Right ventricle myocardium inferior (tissue), 1 donor: ENCODE results near the gene MMP8. TPM values are rescaled to one million over a fixed set of nuclear protein-coding genes. Genes with fewer than 3 reads are reported as not detected.
"Not testable (repeated sequence)": the region's sequence is repeated elsewhere in the genome, so short reads cannot be mapped to it uniquely, and the experiment has no call there.

Experiments used
- ATAC-seq: fragments of 200-7000 bp; cut with Tn5 transposase; one replicate; pipeline ENCODE4 v1.9.1; 2020; ENCODE audit warnings: mild to moderate bottlenecking, moderate library complexity
- DNase-seq: peaks from one replicate; pipeline ENCODE4 v3.0.0; 2021; ENCODE audit errors: missing footprints
- intact Hi-C: fragments of 100-400 bp; cut with DNase I; formaldehyde crosslinking; loops from one replicate; pipeline ENCODE4 v1.11.0; 2022
- long read RNA-seq: library from polyadenylated mRNA; unstranded; transcript quantifications from one replicate; pipeline ENCODE4 v2.0.0, GENCODE V29; 2021
- total RNA-seq: library from RNA; stranded (reverse); fragmentation: NEBNext Ultra II Directional; extraction: Animal tissue kit (Norgen Biotek cat#: 25700); gene quantifications from one replicate; pipeline ENCODE4 v1.2.1, GENCODE V29; 2021
- donor health status: DM: no; HTN: yes; CAD: no; lungs with severe emphysema.

MMP8 gene, protein sequence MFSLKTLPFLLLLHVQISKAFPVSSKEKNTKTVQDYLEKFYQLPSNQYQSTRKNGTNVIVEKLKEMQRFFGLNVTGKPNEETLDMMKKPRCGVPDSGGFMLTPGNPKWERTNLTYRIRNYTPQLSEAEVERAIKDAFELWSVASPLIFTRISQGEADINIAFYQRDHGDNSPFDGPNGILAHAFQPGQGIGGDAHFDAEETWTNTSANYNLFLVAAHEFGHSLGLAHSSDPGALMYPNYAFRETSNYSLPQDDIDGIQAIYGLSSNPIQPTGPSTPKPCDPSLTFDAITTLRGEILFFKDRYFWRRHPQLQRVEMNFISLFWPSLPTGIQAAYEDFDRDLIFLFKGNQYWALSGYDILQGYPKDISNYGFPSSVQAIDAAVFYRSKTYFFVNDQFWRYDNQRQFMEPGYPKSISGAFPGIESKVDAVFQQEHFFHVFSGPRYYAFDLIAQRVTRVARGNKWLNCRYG
- total RNA-seq = not detected
- long read RNA-seq = 0 reads

DNA sequence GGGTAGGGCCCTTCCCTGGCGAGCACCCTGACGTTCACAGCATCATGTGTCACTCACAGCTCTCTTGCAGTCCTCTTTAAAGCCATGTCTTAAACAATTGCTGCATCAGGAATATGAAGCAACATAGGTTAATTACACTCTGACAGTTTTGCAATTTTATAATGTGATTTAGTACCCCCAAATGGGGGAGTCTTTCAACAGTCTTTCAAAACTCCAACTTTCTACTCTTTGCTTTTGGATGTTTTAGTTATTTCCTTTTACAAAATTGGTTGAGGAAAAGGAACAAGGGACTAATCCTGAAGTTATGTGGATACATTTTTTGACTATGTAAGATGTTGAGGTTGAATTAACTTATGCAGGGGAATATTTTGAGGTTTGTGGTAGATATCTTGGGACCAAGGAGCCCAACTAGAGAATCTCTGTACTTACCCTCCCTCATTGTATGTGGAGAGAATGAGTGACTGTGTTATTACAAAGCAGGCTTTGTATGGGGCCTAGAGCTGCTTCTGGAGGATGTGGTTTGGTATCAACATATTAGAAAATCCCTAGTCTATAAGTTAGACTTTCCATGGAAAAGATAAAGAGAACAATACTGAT, at the start of gene MMP8:
MMP8 (minus strand) TSS at position 51 of the 597 bp plus-strand sequence. CDS start 99 bp downstream, outside the sequence.
- ATAC-seq (no peak), DNase-seq (no peak)
- intact Hi-C loops = no loop called here

- DNase-seq = no peak
- no peak for ATAC-seq
- intact Hi-C loops = no loop called here
Measured at GRCh38 chr11:102773386-102773785, 48.6 kb upstream of the MMP8 start.

DNA sequence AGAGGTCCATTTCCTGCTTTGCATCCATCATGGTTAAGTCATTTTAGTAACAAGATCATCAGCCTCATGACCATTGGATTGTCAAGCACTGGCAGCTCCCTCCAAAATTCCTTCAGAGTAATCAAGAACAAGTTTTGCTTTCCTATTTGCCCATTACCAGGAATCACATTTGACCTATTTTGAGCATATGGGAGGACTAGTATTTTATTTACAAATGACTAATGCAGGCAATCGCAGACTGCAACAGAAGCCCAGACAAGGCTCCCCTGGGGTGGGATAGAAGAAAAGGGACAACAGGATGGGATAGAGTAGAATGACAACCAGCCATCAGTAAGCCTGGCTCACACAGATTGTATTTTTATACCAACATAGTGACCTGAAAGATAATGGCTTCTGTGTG, 46.6 kb upstream of the MMP8 start:
- intact Hi-C loops = no loop called here
- no peak for ATAC-seq
- DNase-seq = no peak

- intact Hi-C loops = no loop called here
Measured at GRCh38 chr11:102770191-102770590, 45.4 kb upstream of the MMP8 start.

GRCh38 chr11:102767800-102768199, 43.0 kb upstream of the MMP8 start:
- DNase-seq (no peak), ATAC-seq (no peak)
- intact Hi-C loops = no loop called here

More at GRCh38 chr11:102770191-102770590, 45.4 kb upstream of the MMP8 start:
- ATAC-seq (no peak), DNase-seq (no peak)

- ATAC-seq (no peak), DNase-seq (no peak)
Measured at GRCh38 chr11:102763440-102763839, 38.7 kb upstream of the MMP8 start.

DNA sequence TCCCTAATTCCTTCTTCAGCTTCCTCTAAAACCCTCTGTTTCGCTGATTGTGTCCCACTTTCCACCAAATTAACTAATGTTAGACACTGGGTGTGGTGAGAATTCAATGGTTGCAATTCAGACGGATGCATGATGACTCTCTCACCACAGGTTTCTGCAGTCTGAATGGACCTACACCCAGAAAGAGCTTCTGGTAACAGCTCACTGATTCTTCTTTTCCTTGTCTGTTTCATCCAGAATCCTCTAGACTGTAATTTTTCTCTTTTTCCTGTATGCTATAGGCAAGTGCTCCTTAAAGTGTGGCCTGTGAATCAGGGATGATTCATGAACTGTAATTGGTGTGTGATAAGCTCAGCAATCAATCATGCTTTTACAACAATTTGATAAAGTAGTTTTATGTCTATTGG, 37.6 kb upstream of the MMP8 start:
- DNase-seq (no peak), ATAC-seq (no peak)
- intact Hi-C loops = no loop called here

More at GRCh38 chr11:102763440-102763839, 38.7 kb upstream of the MMP8 start:
- intact Hi-C loops = no loop called here

- ATAC-seq (no peak), DNase-seq (no peak)
- intact Hi-C loops = no loop called here
Measured at GRCh38 chr11:102761646-102762238, 37.0 kb upstream of the MMP8 start.

- DNase-seq (no peak), ATAC-seq (peak; percentile 44)
- intact Hi-C loops = no loop called here
Measured at GRCh38 chr11:102760344-102761035, 35.7 kb upstream of the MMP8 start.

DNA sequence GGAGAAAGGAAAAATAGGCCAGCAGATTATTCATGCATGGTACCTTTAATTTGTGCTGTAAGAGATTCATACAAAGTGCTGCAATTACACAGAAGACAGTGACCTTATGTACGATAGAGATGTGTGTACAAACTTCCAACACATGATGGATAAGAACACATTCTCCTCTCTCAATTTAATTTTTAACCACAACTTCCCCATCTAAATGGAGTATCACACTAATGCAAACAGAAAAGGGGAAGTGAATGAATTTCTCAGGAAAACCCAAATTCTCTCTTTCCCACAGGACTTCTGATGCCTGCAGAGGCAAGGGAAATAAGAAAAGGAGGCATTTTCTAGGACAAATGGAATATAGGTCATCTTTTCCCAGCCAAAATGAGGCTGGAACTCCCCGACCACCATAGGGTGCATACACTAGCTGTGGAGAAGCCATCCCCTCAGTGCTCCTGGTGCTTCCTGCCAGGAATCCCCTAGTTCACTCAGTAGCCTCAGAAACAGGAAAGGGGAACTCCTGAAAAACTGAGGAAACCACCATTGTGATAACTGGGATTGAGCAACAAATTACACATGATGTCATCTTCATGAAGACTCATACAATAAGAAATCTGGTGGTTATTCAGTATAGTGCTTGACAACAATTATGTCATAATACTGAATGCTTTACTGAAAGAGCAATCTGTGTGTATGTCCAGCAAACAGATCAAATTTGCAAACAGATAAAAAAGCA, 33.2 kb upstream of the MMP8 start:
- DNase-seq (no peak), ATAC-seq (no peak)
- intact Hi-C loops = no loop called here

GRCh38 chr11:102753267-102753666, 28.5 kb upstream of the MMP8 start:
- intact Hi-C loops = no loop called here
- no peak for ATAC-seq

GRCh38 chr11:102751673-102752072, 26.9 kb upstream of the MMP8 start:
- ATAC-seq (no peak), DNase-seq (no peak)
- intact Hi-C loops = no loop called here

More at GRCh38 chr11:102753267-102753666, 28.5 kb upstream of the MMP8 start:
- no peak for DNase-seq

DNA sequence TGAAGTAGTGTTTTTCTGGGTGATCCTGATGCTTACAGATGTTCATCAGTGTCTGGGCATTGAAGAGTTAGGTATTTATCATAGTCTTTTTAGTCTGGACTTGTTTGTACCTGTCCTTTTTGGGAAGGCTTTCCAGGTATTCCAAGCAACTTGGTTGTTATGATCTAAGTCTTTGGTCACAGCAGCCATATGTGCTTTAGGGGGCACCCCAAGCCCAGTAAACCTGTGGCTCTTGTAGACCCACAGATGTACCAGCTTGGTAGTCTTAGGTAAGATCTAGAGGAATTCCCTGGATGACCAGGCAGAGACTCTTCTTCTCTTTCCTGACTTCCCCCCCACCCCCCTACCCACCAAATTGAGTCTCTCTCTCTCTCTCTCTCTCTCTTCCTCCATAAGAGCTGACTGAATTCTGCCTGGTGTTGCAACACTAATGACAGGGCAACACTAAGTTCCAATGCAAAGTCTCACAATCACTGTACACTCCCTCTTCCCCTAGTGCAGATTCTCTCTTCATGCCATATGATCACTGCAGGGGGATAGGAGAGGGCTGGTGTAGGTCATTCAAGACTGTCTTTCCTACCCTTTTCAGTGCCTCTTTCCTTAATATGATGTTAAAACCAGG, 24.5 kb upstream of the MMP8 start:
- intact Hi-C loops = no loop called here
- ATAC-seq (no peak), DNase-seq (no peak)

DNA sequence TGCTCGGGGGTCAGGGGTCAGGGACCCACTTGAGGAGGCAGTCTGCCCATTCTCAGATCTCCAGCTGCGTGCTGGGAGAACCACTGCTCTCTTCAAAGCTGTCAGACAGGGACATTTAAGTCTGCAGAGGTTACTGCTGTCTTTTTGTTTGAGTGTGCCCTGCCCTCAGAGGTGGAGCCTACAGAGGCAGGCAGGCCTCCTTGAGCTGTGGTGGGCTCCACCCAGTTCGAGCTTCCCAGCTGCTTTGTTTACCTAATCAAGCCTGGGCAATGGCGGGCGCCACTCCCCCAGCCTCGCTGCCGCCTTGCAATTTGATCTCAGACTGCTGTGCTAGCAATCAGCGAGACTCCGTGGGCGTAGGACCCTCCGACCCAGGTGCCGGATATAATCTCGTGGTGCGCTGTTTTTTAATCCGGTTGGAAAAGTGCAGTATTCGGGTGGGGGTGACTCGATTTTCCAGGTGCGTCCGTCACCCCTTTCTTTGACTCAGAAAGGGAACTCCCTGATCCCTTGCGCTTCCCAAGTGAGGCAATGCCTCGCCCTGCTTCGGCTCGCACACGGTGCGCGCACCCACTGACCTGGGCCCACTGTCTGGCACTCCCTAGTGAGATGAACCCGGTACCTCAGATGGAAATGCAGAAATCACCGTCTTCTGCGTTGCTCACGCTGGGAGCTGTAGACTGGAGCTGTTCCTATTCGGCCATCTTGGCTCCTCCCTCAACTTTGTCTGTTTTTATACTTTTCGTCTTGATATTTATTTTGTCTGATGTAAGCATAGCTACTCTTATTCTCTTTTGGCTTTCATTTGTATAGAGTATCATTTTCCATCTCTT, 22.2 kb upstream of the MMP8 start:
- intact Hi-C loops, ATAC-seq: not testable (repeated sequence)

DNA sequence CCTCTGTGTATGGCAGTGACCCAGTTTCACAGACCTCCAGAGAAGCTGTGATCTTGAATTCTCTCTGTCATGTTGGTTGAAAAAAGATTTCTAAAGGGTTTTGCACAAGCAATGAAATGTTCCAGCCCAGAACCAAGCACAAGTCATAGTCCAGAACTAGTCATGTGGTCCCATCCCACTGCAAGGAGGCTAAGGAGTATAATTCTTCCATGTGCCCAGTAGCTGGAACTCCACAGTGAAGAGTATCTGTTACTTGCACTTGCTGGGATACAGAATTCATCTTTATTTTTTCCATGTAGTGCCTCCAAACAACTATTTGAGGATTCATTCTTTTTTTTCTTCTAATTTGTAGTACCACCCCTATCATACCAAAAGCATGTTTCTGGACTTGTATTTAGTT, 9.9 kb upstream of the MMP8 start:
- intact Hi-C loops = loop anchor here (10.0 kb wide), 1 partner anchor 210 kb away; no protein-coding TSS in a partner anchor
- DNase-seq (no peak), ATAC-seq (no peak)

More for the DNA sequence above, 22.2 kb upstream of the MMP8 start:
- DNase-seq = not testable (repeated sequence)

DNA sequence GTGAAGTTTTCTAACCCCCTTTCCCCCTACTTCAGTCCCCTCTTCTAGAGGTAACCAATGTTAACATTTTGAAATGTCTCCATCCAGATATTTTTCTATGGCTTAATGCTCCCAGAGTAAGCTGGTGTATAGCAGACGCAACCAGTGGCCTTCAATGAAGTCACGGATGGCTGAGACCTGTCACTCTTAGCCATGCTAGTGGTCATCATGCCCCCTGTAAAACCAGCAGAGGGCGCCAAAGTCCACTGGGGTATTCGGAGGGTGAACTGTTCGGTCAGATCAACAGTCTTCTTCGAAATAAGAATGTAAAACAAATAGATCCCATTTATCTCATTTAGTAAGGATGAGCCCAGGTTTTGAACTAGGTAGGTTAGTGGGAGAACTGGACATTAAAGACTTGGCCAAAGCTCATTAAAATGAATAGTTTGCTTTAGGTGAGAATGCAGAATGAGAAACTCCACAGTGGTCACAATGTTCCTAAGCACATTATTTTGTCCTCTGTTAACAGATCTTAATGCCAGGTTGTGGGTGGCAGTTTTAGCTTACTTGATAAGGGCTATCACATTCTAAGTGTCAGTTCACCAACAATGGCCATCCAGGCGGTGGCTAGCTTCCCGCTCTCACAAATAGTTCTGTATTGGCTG, 8.6 kb upstream of the MMP8 start:
- intact Hi-C loops = loop anchor here (10.0 kb wide), 1 partner anchor 211 kb away; no protein-coding TSS in a partner anchor
- ATAC-seq (no peak), DNase-seq (peak; percentile 64)

DNA sequence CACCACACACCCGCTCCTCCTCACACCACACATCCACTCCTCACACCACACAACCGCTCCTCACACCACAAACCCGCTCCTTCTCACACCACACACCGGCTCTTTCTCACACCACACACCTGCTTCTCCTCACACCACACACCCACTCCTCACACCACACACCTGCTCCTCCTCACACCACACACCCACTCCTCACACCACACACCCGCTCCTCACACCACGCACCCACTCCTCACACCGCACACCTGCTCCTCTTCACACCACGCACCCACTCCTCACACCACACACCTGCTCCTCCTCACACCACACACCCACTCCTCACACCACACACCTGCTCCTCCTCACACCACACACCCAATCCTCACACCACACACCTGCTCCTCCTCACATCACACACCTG, 6.2 kb upstream of the MMP8 start:
- not testable (repeated sequence) for ATAC-seq, DNase-seq
- intact Hi-C loops = loop anchor here (10.0 kb wide), 1 partner anchor 214 kb away; no protein-coding TSS in a partner anchor
